Muscle of leg (tissue), 11 donors: ENCODE data around the gene LRP1. TPM values are rescaled to one million over a fixed set of nuclear protein-coding genes. Genes with fewer than 3 reads are reported as not detected.

Experiments used
- DNase-seq: peaks from one replicate; pipeline ENCODE4 v3.0.0; 2013
- H3K27ac ChIP-seq: one replicate; pipeline ENCODE4 v1.5.1; 2013; ENCODE audit warnings: mild to moderate bottlenecking, low read length, control low read depth
- H3K27me3 ChIP-seq: one replicate; pipeline ENCODE4 v1.6.1; 2013; ENCODE audit warnings: low read length; ENCODE audit not compliant: control insufficient read depth, insufficient read depth
- H3K36me3 ChIP-seq: one replicate; pipeline ENCODE4 v1.6.1; 2013; ENCODE audit warnings: low read length; ENCODE audit not compliant: control insufficient read depth, insufficient read depth
- H3K4me1 ChIP-seq: one replicate; pipeline ENCODE4 v1.6.1; 2013; ENCODE audit warnings: low read length; ENCODE audit not compliant: control insufficient read depth, insufficient read depth
- H3K4me3 ChIP-seq: one replicate; pipeline ENCODE4 v1.5.1; 2013; ENCODE audit warnings: low read length, control low read depth
- H3K9me3 ChIP-seq: replicated peaks from 2 replicates; pipeline ENCODE4 v1.6.1; 2013; ENCODE audit warnings: low read depth, low read length; ENCODE audit not compliant: control insufficient read depth
- WGBS: methylation state at CpG from one replicate; pipeline ENCODE4 v1.1.5; 2013; ENCODE audit warnings: missing lambda C conversion rate; ENCODE audit not compliant: insufficient coverage; 5-methylcytosine and 5-hydroxymethylcytosine counted together
- polyA plus RNA-seq, 8 donors: library from polyadenylated mRNA; unstranded; fragments of 120-200 nt; gene quantifications; one replicate each; pipeline versions ENCODE4 v1.2.1 to v1.2.3, GENCODE V29; 2013; ENCODE audit warnings: inconsistent platforms in 1 of 8, low replicate concordance in 1 of 8; ENCODE audit not compliant: insufficient read length in 8 of 8, insufficient read depth in 1 of 8
- total RNA-seq: library from RNA; stranded (reverse); fragments of 120-200 nt; gene quantifications from one replicate; pipeline ENCODE4 v1.2.4, GENCODE V29; 2013

The LRP1 gene
- total and polyA plus RNA-seq, 9 donors, result 82.7 to 231 (median 160) TPM

GRCh38 chr12:57103856-57104255, 24.4 kb upstream of the LRP1 start:
- H3K9me3 ChIP-seq, result no peaks in the 10 kb centered on the region
- H3K27ac ChIP-seq, result no peak overlapping the region
- DNase-seq, result no peak
- WGBS, result no CpG with 5 or more reads among the region's 7 CpGs
- peaks cover 25% of the 10 kb centered on the region for H3K4me1 ChIP-seq
- no peaks in the 10 kb centered on the region for H3K27me3 ChIP-seq
- peaks cover 48% of the 10 kb centered on the region for H3K36me3 ChIP-seq
- H3K4me3 ChIP-seq, result no peak overlapping the region

GRCh38 chr12:57104292-57104910, 23.9 kb upstream of the LRP1 start:
- H3K9me3 ChIP-seq, result no peaks in the 10 kb centered on the region
- peaks cover 43% of the 10 kb centered on the region for H3K36me3 ChIP-seq
- no peak for DNase-seq
- H3K27me3 ChIP-seq, result no peaks in the 10 kb centered on the region
- no peak overlapping the region for H3K27ac ChIP-seq
- H3K4me1 ChIP-seq, result peaks cover 20% of the 10 kb centered on the region
- WGBS, result 92% methylated on average over 5 of the region's 12 CpGs
- H3K4me3 ChIP-seq, result no peak overlapping the region

- Histone ChIP-seq H3K27ac (no peak overlapping the region), H3K27me3 (no peaks in the 10 kb centered on the region), H3K36me3 (peaks cover 40% of the 10 kb centered on the region), H3K4me3 (no peak overlapping the region), H3K9me3 (no peaks in the 10 kb centered on the region), H3K4me1 (peaks cover 26% of the 10 kb centered on the region)
- 96% methylated on average over 12 of the region's 14 CpGs for WGBS
- DNase-seq, result no peak
These were observed 23.1 kb upstream of the LRP1 start for GRCh38 chr12:57105011-57105753.

- Histone ChIP-seq H3K36me3 (peaks cover 39% of the 10 kb centered on the region), H3K4me1 (peaks cover 35% of the 10 kb centered on the region), H3K9me3 (no peaks in the 10 kb centered on the region), H3K4me3 (no peak overlapping the region), H3K27me3 (no peaks in the 10 kb centered on the region), H3K27ac (peak overlapping the region; percentile 42)
- 59% methylated on average over 9 of the region's 9 CpGs for WGBS
- DNase-seq, result no peak
These were observed 22.1 kb upstream of the LRP1 start for GRCh38 chr12:57106021-57106708.

- no peak for DNase-seq
- peaks cover 39% of the 10 kb centered on the region for H3K36me3 ChIP-seq
- WGBS, result 83% methylated on average over 2 of the region's 7 CpGs
- H3K4me3 ChIP-seq, result no peak overlapping the region
- peaks cover 44% of the 10 kb centered on the region for H3K4me1 ChIP-seq
- no peaks in the 10 kb centered on the region for H3K9me3 ChIP-seq
- no peaks in the 10 kb centered on the region for H3K27me3 ChIP-seq
- H3K27ac ChIP-seq, result no peak overlapping the region
These were observed 20.7 kb upstream of the LRP1 start for GRCh38 chr12:57107456-57108155.

- peaks cover 31% of the 10 kb centered on the region for H3K36me3 ChIP-seq
- peak overlapping the region; percentile 98 for H3K27ac ChIP-seq
- H3K27me3 ChIP-seq, result no peaks in the 10 kb centered on the region
- peak overlapping the region; percentile 72 for H3K4me3 ChIP-seq
- 48% methylated on average over 3 of the region's 7 CpGs for WGBS
- H3K4me1 ChIP-seq, result peaks cover 44% of the 10 kb centered on the region
- no peaks in the 10 kb centered on the region for H3K9me3 ChIP-seq
- DNase-seq, result no peak
These were observed 18.8 kb upstream of the LRP1 start for GRCh38 chr12:57109207-57110103.

- DNase-seq, result peak; percentile 66
- H3K4me1 ChIP-seq, result peaks cover 43% of the 10 kb centered on the region
- WGBS, result 1% methylated on average over 15 of the region's 28 CpGs
These were observed 17.9 kb upstream of the LRP1 start for GRCh38 chr12:57110104-57111030.

GRCh38 chr12:57111031-57111734, 17.1 kb upstream of the LRP1 start, which contains the start of gene STAT6:
STAT6 (minus strand) TSS chr12:57111362; CDS start chr12:57108278, 3,084 bp downstream.
- peak; percentile 96 for DNase-seq
- Histone ChIP-seq H3K27ac (peak within 1 kb of the TSS; percentile 98), H3K36me3 (peaks cover 15% of the 10 kb centered on the region), H3K9me3 (no peaks in the 10 kb centered on the region), H3K27me3 (no peaks in the 10 kb centered on the region), H3K4me3 (peak within 1 kb of the TSS; percentile 72), H3K4me1 (peaks cover 34% of the 10 kb centered on the region)
- WGBS, result 2% methylated on average over 6 of the region's 13 CpGs

More at GRCh38 chr12:57110104-57111030, 17.9 kb upstream of the LRP1 start:
- H3K9me3 ChIP-seq, result no peaks in the 10 kb centered on the region
- peaks cover 23% of the 10 kb centered on the region for H3K36me3 ChIP-seq
- H3K27ac ChIP-seq, result peak overlapping the region; percentile 98
- no peaks in the 10 kb centered on the region for H3K27me3 ChIP-seq
- peak overlapping the region; percentile 72 for H3K4me3 ChIP-seq
